HUES48 (cell line): ENCODE measurements around the gene SMIM14.

Experiments
- H3K27ac ChIP-seq: one replicate; pipeline ENCODE4 v1.7.0; 2013; ENCODE audit warnings: low read depth, low read length, inconsistent platforms
- H3K27me3 ChIP-seq: 2 replicates; pipeline ENCODE4 v1.6.1; 2013; ENCODE audit warnings: mild to moderate bottlenecking, low read length; ENCODE audit not compliant: control insufficient read depth, insufficient read depth
- H3K36me3 ChIP-seq: 2 replicates; pipeline ENCODE4 v1.6.1; 2013; ENCODE audit warnings: low read length; ENCODE audit not compliant: control insufficient read depth, insufficient read depth
- H3K4me1 ChIP-seq: 2 replicates; pipeline ENCODE4 v1.6.1; 2013; ENCODE audit warnings: mild to moderate bottlenecking, low read length; ENCODE audit not compliant: control insufficient read depth, insufficient read depth
- H3K4me3 ChIP-seq: 2 replicates; pipeline ENCODE4 v1.5.1; 2013; ENCODE audit warnings: mild to moderate bottlenecking, low read depth, low read length
- H3K9ac ChIP-seq: 2 replicates; pipeline ENCODE4 v1.6.1; 2013; ENCODE audit warnings: mild to moderate bottlenecking, low read depth, low read length, moderate library complexity
- H3K9me3 ChIP-seq: 2 replicates; pipeline ENCODE4 v1.6.1; 2013; ENCODE audit warnings: low read length; ENCODE audit not compliant: control insufficient read depth, insufficient read depth

Gene SMIM14

DNA sequence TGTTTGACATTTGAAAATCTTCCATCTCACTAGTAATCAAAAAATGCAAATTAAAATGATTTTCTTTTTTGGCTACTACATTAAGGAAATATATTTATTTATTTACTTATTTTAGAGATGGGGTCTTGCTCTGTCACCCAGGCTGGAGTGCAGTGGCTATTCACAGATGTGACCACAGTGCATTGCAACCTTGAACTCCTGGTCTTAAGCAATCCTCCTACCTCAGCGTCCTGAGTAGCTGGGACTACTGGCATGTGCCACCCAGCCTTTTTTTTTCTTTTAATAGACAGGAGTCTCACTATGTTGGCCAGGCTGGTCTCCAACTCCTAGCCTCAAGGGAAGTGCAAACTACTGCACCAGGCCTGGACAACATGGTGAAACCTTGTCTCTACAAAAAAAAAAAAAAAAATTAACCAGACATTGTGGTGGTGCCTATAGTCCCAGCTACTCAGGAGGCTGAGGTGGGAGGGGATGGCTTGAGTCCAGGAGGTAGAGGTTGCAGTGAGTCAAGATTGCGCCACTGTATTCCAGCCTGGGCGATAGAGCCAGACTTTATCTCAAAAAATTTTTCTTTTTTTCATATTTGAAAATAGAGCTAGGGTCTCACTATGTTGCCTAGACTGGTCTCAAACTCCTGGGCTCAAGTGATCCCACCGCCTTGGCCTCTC lies 4.4 kb upstream of the SMIM14 start:
- no peak overlapping the region for H3K9ac ChIP-seq
- no peaks in the 10 kb centered on the region for H3K9me3 ChIP-seq
- no peak overlapping the region for H3K27ac ChIP-seq
- no peaks in the 10 kb centered on the region for H3K36me3 ChIP-seq
- no peak overlapping the region for H3K4me3 ChIP-seq
- H3K4me1 ChIP-seq, result peaks cover 10% of the 10 kb centered on the region
- no peaks in the 10 kb centered on the region for H3K27me3 ChIP-seq

DNA sequence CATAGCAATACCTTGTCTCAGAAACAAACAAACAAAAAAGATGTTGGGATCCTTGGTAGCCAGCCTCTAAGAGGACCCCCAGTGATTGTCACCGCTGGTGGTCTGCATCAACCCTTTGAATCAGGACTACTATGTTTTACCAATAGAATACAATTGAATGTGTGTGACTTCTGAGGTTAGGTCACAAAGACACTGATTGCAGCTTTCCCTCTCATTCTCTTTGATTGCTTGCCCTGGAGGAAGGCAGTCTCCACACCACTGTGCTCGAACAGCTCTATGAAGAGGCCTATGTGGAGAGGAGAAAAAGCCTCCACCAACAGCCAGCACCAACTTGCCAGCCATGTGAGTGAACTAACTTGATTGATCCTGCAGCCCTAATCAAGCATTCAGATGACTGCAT lies 2.8 kb upstream of the SMIM14 start:
- no peaks in the 10 kb centered on the region for H3K27me3 ChIP-seq
- peaks cover 19% of the 10 kb centered on the region for H3K4me1 ChIP-seq
- peak overlapping the region; percentile 65 for H3K27ac ChIP-seq
- no peaks in the 10 kb centered on the region for H3K36me3 ChIP-seq
- no peak overlapping the region for H3K4me3 ChIP-seq
- H3K9ac ChIP-seq, result no peak overlapping the region
- H3K9me3 ChIP-seq, result no peaks in the 10 kb centered on the region

DNA sequence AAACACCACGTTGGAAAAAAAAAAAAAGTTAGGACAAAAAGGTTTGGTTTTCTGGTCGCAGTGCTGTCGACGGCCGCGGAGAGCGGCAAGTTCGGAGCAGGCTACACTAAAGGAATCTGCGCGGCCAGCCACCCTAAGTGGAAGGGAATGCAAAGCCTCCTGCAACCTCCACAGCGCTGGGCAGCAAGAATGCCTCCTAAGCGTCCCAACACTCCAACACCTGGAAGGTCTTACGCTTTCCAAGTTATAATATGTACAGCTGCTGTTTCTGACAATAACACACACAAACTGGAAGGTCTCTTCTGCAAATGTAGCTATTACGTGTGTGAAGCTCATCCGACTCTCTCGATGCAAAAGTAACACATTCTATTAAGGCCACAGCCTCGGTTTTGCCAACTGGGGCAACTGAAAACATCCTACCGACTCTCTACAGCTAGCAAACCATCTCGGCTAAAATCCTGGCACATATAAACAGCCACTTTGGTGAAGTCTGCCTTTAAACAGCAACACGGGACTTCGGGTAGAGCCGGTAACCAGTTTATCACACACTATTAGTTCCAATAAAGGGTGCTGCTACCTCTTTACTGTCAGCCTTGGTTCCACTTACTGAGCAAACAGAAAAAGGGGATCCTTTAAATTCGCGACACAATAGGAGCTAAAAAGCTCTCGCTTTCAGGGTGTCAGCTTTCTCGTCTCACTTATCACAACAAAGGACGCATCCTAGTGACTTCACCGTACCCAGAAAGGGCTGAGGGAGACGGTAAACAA lies 895 bp downstream of the SMIM14 start:
- no peaks in the 10 kb centered on the region for H3K36me3 ChIP-seq
- H3K4me3 ChIP-seq, result peak overlapping the region; percentile 85
- no peaks in the 10 kb centered on the region for H3K27me3 ChIP-seq
- H3K4me1 ChIP-seq, result peaks cover 49% of the 10 kb centered on the region
- peak overlapping the region; percentile 94 for H3K9ac ChIP-seq
- H3K27ac ChIP-seq, result peak overlapping the region; percentile 100
- H3K9me3 ChIP-seq, result no peaks in the 10 kb centered on the region

DNA sequence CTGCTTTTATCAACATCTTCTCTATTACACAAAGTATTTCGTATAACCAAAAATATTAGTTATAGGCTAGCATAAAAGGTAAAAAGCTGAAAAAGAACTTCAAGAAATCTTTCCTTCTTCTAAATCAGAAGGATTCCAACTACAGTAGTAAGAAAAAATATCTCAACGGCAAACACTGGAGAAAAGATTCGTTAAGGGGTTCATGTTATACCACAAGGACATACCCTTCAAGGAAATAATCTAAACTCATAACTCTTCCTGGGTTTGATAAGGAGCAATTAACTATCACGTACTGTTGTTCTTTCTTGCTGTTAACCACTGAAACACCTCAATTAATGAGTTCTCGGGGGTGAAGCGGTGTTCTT lies 1.5 kb downstream of the SMIM14 start:
- Histone ChIP-seq H3K27me3 (no peaks in the 10 kb centered on the region), H3K9me3 (no peaks in the 10 kb centered on the region), H3K9ac (peak overlapping the region; percentile 94), H3K36me3 (no peaks in the 10 kb centered on the region), H3K4me1 (peaks cover 49% of the 10 kb centered on the region), H3K4me3 (peak overlapping the region; percentile 85), H3K27ac (peak overlapping the region; percentile 100)

DNA sequence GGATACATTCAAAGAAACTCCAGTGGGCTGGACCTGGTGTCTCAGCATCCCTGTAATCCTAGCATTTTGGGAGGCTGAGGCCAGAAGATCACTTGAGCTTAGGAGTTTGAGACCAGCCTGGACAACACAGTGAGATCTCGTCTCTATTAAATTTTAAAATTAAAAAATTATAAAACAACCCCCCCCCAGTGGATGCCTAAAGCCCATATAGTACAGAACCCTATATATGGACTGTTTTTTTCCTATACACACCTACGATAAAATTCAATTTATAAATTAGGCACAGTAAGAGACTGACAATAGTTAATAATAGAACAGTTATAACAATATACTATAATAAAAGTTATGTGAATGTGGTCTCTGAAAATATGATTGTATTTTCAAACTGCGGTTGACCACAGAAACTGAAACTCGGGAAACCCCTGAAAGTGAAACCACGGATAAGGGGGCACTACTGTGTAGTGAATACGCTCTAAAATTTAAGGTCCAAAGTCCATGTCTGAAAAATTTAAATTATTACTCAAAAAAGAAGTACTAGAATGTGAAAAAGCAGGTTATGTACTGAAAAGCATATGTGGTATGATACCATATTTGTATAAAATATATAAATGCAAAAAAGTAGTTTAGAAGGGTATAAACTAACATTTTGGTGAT lies 2.0 kb downstream of the SMIM14 start:
- peak overlapping the region; percentile 85 for H3K4me3 ChIP-seq
- peak overlapping the region; percentile 94 for H3K9ac ChIP-seq
- H3K4me1 ChIP-seq, result peaks cover 48% of the 10 kb centered on the region

DNA sequence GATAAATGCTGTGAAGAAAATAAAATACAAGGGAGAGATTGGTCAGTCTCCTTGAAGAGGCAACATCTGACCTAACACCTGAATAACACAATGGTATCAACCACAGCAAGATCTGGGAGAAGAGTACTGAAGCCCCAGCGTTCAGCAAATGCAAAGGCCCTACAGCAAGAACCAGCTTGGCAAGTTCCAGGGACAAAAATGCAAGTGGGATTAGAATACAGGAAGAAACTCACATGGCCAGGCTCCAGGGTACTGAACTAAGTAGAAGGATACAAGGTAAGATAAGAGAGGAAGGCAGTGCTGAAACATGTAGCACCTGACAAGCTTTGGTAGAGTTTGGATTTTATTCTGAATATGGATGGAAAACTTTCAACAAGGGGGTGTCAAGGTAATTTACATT lies 3.6 kb downstream of the SMIM14 start:
- Histone ChIP-seq H3K9ac (peak overlapping the region; percentile 3), H3K27ac (peak overlapping the region; percentile 80), H3K4me1 (peaks cover 46% of the 10 kb centered on the region), H3K9me3 (no peaks in the 10 kb centered on the region), H3K36me3 (0 out of 2 replicates have a peak, but pooled peaks cover 3% of the 10 kb centered on the region), H3K4me3 (peak overlapping the region; percentile 41), H3K27me3 (no peaks in the 10 kb centered on the region)

More for the DNA sequence above, 2.0 kb downstream of the SMIM14 start:
- Histone ChIP-seq H3K9me3 (no peaks in the 10 kb centered on the region), H3K27ac (peak overlapping the region; percentile 100), H3K36me3 (no peaks in the 10 kb centered on the region), H3K27me3 (no peaks in the 10 kb centered on the region)

DNA sequence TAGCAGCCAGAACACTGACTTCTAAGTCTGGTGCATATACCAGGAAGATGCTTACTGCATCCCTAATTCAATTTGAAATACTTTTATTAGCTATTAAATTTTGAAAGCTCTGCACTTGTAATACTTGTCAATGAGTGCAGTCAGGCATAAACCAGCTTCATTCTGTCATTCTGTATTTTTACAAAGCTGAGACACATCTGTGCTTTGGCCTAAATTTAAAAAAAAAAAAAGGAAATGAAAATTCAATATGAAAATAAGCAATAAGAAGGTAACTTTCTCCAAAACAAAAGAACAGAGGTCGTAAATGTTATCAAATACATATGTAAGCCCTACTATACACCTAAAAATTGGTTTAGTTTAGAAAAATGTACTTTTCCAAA lies 7.0 kb downstream of the SMIM14 start:
- H3K9ac ChIP-seq, result no peak overlapping the region
- H3K9me3 ChIP-seq, result no peaks in the 10 kb centered on the region
- H3K27me3 ChIP-seq, result no peaks in the 10 kb centered on the region
- no peak overlapping the region for H3K27ac ChIP-seq
- H3K36me3 ChIP-seq, result peaks cover 11% of the 10 kb centered on the region; the same call in 1 of the 2 replicates
- H3K4me1 ChIP-seq, result peaks cover 36% of the 10 kb centered on the region
- H3K4me3 ChIP-seq, result no peak overlapping the region

DNA sequence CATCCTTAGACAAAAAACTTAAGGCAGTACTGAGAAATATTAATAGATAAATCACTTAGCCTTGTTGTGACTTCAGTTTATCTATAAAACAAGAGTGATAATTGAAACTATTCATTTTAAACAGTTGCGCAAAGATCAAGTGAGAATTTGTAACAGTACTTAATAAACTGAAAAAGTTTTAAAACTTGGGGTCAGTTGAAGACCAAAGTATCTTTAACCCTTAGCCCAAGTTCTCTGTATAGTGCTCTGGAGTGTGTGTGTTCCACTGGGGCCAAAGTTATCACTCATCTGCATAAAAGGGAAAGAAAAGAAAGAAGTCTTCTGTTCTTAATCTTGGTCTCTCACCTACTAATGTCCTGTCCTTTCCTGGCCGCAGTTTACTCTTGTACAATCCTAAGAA lies 11.3 kb downstream of the SMIM14 start:
- Histone ChIP-seq H3K9ac (no peak overlapping the region), H3K9me3 (no peaks in the 10 kb centered on the region), H3K27me3 (no peaks in the 10 kb centered on the region), H3K27ac (no peak overlapping the region), H3K4me3 (no peak overlapping the region), H3K36me3 (peaks cover 14% of the 10 kb centered on the region; the same call in 1 of the 2 replicates), H3K4me1 (peaks cover 7% of the 10 kb centered on the region)

DNA sequence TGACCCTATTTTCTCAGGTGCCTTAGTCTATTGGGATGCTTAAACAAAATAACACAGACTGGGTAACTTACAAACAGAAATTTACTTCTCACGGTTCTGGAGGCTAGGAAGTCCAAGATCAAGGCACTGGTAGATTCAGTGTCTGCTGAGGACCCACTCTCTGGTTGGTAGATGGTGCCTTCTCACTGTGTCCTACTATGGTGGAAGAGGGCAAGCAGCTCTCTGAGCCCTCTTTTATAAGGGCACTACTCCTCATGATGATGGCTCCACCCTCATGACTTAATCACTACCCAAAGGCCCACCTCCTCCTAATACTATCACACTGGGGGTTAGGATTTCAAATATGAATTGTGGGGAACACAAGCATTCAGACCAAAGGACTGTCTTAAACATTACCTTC lies 11.8 kb downstream of the SMIM14 start:
- Histone ChIP-seq H3K36me3 (peaks cover 14% of the 10 kb centered on the region; the same call in 1 of the 2 replicates), H3K4me1 (peaks cover 7% of the 10 kb centered on the region), H3K9ac (no peak overlapping the region), H3K9me3 (no peaks in the 10 kb centered on the region), H3K4me3 (no peak overlapping the region), H3K27me3 (no peaks in the 10 kb centered on the region), H3K27ac (no peak overlapping the region)

DNA sequence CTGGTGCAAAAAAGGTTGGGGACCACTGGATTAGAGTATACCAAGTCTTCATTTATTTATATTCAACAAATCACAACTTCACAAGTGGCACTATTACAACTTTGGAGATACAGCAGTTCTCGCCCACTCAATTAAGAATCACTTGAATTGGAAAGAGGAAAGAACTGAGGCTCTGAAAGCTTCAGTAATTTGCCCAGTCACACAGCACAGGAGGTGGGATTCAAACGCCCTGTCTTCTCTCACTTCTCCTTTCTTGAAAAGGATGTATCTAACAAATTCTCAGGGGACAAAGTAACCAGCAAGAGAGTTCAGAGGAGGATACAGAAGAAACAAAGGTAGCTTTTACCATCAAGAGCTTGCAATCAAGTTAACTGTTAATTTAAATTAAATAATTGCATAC lies 12.4 kb downstream of the SMIM14 start:
- Histone ChIP-seq H3K27me3 (no peaks in the 10 kb centered on the region), H3K36me3 (peaks cover 14% of the 10 kb centered on the region; the same call in 1 of the 2 replicates), H3K9me3 (no peaks in the 10 kb centered on the region), H3K9ac (no peak overlapping the region), H3K27ac (no peak overlapping the region), H3K4me1 (peaks cover 10% of the 10 kb centered on the region), H3K4me3 (no peak overlapping the region)

DNA sequence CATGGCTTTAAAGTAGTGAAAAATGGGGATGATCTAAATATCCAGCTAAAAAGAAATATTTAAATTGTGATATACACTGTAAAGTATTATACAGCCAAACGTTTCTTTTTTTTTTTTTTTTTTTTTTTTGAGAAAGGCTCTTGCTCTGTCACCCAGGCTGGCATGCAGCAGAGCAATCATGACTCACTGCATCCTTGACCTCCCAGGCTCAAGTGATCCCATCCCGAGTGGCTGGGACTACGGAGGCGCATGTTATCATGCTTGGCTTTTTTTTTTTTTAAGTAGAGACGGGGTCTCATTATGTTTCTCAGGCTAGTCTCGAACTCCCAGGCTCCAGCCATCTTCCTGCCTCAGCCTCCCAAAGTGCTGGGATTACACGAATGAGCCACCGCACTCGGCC lies 17.1 kb downstream of the SMIM14 start:
- Histone ChIP-seq H3K27ac (peak overlapping the region; percentile 26), H3K4me3 (no peak overlapping the region), H3K27me3 (no peaks in the 10 kb centered on the region), H3K9ac (no peak overlapping the region), H3K9me3 (no peaks in the 10 kb centered on the region), H3K36me3 (0 out of 2 replicates have a peak, but pooled peaks cover 3% of the 10 kb centered on the region), H3K4me1 (peaks cover 29% of the 10 kb centered on the region)
